ENCODE data around the gene PLCB1. TPM values are rescaled to one million over a fixed set of nuclear protein-coding genes. Genes with fewer than 3 reads are reported as not detected.

Gene PLCB1
- total and polyA plus RNA-seq, 10 of the 15 experiments (the other 5 are each of a cell fraction or from before 2014, with no cell fraction given), result 0.05 to 5.3 (median 0.17) TPM; not detected in 1

DNA sequence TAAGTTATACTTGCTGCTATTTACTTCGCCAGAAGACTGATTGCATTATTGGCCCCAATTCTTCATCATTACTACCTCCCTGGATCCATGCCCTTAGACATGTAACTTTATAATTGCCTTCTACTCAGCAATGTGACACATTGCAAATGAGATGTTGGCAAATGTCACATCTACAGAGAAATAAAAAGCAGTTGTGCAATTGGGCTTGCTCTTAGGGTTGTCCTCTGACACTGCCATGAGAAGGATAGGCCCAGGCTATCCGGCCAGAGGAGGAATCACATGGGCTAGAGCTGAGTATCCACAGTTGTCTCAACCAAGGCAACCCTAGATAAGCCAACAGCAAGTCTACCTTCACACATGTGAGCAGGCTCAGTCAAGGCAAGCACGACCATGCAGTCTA lies 447.0 kb downstream of the PLCB1 start (continued):
- TF ChIP-seq RELA (IDR thresholded peaks at IDR 0.05; ENCODE audit: borderline replicate concordance, partially characterized antibody), result no peak
- TF ChIP-seq BCL11A (IDR thresholded peaks at IDR 0.05; ENCODE audit: low read depth, low read length), result no peak
- TF ChIP-seq SPI1 (IDR thresholded peaks at IDR 0.05; ENCODE audit: borderline replicate concordance, insufficient read depth, low read depth, low read length), result no peak
- no peak for TF ChIP-seq TCF3 (IDR thresholded peaks at IDR 0.05; ENCODE audit: borderline replicate concordance, insufficient read depth, low read depth, low read length)
- TF ChIP-seq SRF (IDR thresholded peaks at IDR 0.05; ENCODE audit: low read depth in 2 of 2, low read length in 2 of 2), result no peak
- TF ChIP-seq IKZF2 (IDR thresholded peaks at IDR 0.05), result no peak
- TF ChIP-seq, protein P1, sequence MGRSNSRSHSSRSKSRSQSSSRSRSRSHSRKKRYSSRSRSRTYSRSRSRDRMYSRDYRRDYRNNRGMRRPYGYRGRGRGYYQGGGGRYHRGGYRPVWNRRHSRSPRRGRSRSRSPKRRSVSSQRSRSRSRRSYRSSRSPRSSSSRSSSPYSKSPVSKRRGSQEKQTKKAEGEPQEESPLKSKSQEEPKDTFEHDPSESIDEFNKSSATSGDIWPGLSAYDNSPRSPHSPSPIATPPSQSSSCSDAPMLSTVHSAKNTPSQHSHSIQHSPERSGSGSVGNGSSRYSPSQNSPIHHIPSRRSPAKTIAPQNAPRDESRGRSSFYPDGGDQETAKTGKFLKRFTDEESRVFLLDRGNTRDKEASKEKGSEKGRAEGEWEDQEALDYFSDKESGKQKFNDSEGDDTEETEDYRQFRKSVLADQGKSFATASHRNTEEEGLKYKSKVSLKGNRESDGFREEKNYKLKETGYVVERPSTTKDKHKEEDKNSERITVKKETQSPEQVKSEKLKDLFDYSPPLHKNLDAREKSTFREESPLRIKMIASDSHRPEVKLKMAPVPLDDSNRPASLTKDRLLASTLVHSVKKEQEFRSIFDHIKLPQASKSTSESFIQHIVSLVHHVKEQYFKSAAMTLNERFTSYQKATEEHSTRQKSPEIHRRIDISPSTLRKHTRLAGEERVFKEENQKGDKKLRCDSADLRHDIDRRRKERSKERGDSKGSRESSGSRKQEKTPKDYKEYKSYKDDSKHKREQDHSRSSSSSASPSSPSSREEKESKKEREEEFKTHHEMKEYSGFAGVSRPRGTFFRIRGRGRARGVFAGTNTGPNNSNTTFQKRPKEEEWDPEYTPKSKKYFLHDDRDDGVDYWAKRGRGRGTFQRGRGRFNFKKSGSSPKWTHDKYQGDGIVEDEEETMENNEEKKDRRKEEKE (IDR thresholded peaks at IDR 0.05), result no peak
- TF ChIP-seq CBX5 (IDR thresholded peaks at IDR 0.05; ENCODE audit: low read depth), result no peak

DNA sequence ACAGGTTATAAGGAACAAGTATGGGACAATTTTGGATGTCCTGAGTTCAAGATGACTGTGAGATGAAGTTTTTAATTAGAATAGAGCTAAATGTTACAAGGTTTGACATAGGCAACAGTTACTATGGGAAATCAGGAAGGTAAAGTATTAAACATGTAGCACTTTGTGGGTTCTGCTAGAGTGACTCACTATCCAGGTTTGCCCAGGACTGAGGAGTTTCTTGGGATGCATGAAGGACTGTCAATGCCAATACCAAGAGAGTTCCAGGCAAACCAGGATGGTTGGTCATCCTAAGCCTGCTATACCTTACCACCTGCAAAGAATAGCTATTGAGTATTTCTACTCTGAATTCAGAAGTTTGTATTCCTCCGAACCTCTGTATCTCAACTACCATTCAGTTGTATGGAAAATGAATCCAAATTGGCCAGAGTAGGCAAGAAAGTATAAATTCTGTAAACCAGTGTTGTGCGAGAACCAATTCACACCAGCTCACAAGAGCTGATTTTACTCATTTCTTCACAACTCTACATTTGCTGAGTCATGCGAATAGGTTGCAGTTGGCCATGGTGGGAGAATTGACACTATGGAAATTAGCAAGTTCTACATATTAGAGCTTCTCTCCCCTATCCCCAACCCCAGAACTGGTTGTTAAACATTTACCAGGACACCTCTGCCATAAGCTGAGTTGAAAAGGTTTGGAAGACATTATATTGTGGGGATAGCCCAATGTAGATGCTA lies 449.5 kb downstream of the PLCB1 start:
- Histone ChIP-seq H3K9me3 (replicated peaks; ENCODE audit: control insufficient read depth, insufficient read depth, low read length) (no peaks in the 10 kb centered on the region), H3K9ac (ENCODE audit: control insufficient read depth, insufficient read depth, low read length) (no peak overlapping the region), H3K4me2 (ENCODE audit: control insufficient read depth, insufficient read depth) (no peak overlapping the region), H3K4me3 (no peak overlapping the region), H3K27me3 (replicated peaks in 1 of 2; ENCODE audit: control insufficient read depth in 2 of 2, insufficient read depth in 2 of 2, low read length in 1 of 2) (no peaks in the 10 kb centered on the region; a peak in 1 of 4 replicates), H3K4me1 (ENCODE audit: control insufficient read depth, insufficient read depth, low read length) (no peaks in the 10 kb centered on the region), H3K36me3 (ENCODE audit: control insufficient read depth in 2 of 2, insufficient read depth in 2 of 2, low read length in 1 of 2) (no peaks in the 10 kb centered on the region), H3K79me2 (ENCODE audit: control insufficient read depth, insufficient read depth, low read length) (no peaks in the 10 kb centered on the region), H2AFZ (ENCODE audit: control insufficient read depth, low read depth, low read length) (no peak overlapping the region), H3K27ac (ENCODE audit: control insufficient read depth, insufficient read depth) (no peak overlapping the region), H4K20me1 (ENCODE audit: control insufficient read depth, insufficient read depth) (no peaks in the 10 kb centered on the region)
- no peak for FAIRE-seq
- no TSS peak for BruUV-seq (replicated peaks)
- intact Hi-C loops (cut with micrococcal nuclease; ENCODE audit: unreplicated experiment), result no loop called here
- ChIA-PET CTCF (interaction anchor here (1.5 to 1.6 kb wide), 2 partner anchors 27 to 140 kb away, joined by 3 read pairs; no protein-coding TSS in a partner anchor), RAD21 (ENCODE audit: unreplicated experiment) (interaction anchor here (0.9 kb wide), 1 partner anchor 20 kb away, joined by 4 read pairs; no protein-coding TSS in a partner anchor), SMC1A (ENCODE audit: uncharacterized antibody, unreplicated experiment) (no interaction called here), POLR2A (no interaction called here)
- 35% methylated on average over 3 of the region's 3 CpGs for WGBS (ENCODE audit: insufficient coverage, insufficient replicate concordance, low lambda C conversion rate, missing lambda C conversion rate)
- ATAC-seq, result no peak
- in situ Hi-C loops (cut with MboI), result no loop called here
- DNase-seq (ENCODE audit: low read depth, low spot score), result no peak
- TF ChIP-seq SP1 (IDR thresholded peaks at IDR 0.05; ENCODE audit: low read depth, low read length) (no peak), CREM (IDR thresholded peaks at IDR 0.05; ENCODE audit: low read depth) (no peak), ZNF207 (IDR thresholded peaks at IDR 0.05; ENCODE audit: borderline replicate concordance) (no peak), RUNX3 (IDR thresholded peaks at IDR 0.05; ENCODE audit: low read length) (no peak), YY1 (IDR thresholded peaks at IDR 0.05; ENCODE audit: low read depth, low read length) (no peak), SREBF2 (IDR thresholded peaks at IDR 0.05; ENCODE audit: low read length) (no peak)
- TF ChIP-seq, protein P2, sequence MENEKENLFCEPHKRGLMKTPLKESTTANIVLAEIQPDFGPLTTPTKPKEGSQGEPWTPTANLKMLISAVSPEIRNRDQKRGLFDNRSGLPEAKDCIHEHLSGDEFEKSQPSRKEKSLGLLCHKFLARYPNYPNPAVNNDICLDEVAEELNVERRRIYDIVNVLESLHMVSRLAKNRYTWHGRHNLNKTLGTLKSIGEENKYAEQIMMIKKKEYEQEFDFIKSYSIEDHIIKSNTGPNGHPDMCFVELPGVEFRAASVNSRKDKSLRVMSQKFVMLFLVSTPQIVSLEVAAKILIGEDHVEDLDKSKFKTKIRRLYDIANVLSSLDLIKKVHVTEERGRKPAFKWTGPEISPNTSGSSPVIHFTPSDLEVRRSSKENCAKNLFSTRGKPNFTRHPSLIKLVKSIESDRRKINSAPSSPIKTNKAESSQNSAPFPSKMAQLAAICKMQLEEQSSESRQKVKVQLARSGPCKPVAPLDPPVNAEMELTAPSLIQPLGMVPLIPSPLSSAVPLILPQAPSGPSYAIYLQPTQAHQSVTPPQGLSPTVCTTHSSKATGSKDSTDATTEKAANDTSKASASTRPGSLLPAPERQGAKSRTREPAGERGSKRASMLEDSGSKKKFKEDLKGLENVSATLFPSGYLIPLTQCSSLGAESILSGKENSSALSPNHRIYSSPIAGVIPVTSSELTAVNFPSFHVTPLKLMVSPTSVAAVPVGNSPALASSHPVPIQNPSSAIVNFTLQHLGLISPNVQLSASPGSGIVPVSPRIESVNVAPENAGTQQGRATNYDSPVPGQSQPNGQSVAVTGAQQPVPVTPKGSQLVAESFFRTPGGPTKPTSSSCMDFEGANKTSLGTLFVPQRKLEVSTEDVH (IDR thresholded peaks at IDR 0.05; ENCODE audit: low read depth, partially characterized antibody), result no peak
- TF ChIP-seq, protein P3, sequence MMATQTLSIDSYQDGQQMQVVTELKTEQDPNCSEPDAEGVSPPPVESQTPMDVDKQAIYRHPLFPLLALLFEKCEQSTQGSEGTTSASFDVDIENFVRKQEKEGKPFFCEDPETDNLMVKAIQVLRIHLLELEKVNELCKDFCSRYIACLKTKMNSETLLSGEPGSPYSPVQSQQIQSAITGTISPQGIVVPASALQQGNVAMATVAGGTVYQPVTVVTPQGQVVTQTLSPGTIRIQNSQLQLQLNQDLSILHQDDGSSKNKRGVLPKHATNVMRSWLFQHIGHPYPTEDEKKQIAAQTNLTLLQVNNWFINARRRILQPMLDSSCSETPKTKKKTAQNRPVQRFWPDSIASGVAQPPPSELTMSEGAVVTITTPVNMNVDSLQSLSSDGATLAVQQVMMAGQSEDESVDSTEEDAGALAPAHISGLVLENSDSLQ (IDR thresholded peaks at IDR 0.05), result no peak
